ENCODE measurements around the gene CARS1. TPM values are rescaled to one million over a fixed set of nuclear protein-coding genes. Genes with fewer than 3 reads are reported as not detected.
A peak's percentile ranks its signal among the peaks of the same experiment; 100 is the strongest.

The CARS1 gene
- total RNA-seq, 4 donors from 2014 or later, result 37.0 to 61.3 (median 52.3) TPM

DNA sequence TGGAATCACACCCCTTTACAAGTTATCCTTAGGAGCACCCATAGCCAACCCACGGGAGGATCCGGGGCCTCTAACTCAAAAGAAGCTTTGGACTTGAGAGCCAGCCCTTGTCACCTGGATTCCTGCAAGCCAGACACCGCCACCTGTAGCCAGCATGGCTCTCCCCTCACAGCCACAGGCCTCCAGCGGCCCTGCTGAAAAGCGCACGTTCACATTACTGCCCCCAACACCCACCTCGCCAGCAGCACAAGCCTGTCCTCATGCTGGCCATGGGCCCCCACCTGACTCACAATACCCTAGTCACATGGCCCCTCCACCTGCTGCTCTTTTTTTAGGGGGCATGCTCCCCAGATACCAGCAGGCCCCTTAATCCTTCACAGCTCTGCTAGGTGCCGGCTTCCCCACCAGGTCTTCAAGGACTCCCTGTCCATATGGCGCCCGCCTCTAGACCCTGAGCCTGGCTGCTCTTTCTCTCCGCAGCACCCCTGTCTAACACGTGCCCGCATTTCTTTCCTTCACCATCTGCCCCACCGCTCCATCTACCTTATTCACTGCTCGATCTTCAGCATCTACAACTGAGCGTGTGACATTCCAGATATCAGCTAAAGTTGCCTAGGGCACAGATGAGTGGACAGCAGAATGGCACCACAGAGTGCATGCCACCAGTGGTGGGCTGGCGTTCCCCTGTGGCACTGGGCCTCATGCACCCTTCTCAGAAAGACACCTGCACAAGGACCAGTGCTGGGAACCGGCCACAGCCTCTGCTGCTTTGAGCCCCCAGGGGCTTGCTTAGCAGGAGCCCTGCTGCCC lies 6.6 kb downstream of the CARS1 start:
- DNase-seq, result no peak
- Histone ChIP-seq H3K4me1 (peaks cover 13 to 33% (median 25%) of the 10 kb centered on the region in 4 donors), H3K27me3 (no peaks in the 10 kb centered on the region), H3K36me3 (peaks cover 0 to 3% (median 0%) of the 10 kb centered on the region in 4 donors), H3K4me3 (no peak overlapping the region), H3K27ac (peak overlapping the region; percentile 64 to 83 (median 70)), H3K9me3 (no peaks in the 10 kb centered on the region)
- WGBS, 2 donors (ENCODE audit: low coverage in 1 of 2), result 90 to 93% methylated on average over 10 to 18 of the region's 18 CpGs
- no peak for TF ChIP-seq POLR2AphosphoS5 (IDR thresholded peaks at IDR 0.05)
- no peak for TF ChIP-seq CTCF (IDR thresholded peaks at IDR 0.05)
- no peak for TF ChIP-seq EP300 (IDR thresholded peaks at IDR 0.05; ENCODE audit: low read depth)
- no peak for TF ChIP-seq POLR2A (IDR thresholded peaks at IDR 0.05)
- intact Hi-C loops (cut with DNase I; ENCODE audit: low total_unique reads), result no loop called here
- in situ Hi-C loops (cut with MboI; ENCODE audit: low pct_ligation_motif_present in 1 of 4, low pct_unique_long_range_greater_than_20kb in 1 of 4, low sequenced_read_pairs in 3 of 4), result loop anchor here in 1 of 4 donors (10.0 kb wide), 1 partner anchor 56 kb away; the partner anchor contains the start of gene NAP1L4

DNA sequence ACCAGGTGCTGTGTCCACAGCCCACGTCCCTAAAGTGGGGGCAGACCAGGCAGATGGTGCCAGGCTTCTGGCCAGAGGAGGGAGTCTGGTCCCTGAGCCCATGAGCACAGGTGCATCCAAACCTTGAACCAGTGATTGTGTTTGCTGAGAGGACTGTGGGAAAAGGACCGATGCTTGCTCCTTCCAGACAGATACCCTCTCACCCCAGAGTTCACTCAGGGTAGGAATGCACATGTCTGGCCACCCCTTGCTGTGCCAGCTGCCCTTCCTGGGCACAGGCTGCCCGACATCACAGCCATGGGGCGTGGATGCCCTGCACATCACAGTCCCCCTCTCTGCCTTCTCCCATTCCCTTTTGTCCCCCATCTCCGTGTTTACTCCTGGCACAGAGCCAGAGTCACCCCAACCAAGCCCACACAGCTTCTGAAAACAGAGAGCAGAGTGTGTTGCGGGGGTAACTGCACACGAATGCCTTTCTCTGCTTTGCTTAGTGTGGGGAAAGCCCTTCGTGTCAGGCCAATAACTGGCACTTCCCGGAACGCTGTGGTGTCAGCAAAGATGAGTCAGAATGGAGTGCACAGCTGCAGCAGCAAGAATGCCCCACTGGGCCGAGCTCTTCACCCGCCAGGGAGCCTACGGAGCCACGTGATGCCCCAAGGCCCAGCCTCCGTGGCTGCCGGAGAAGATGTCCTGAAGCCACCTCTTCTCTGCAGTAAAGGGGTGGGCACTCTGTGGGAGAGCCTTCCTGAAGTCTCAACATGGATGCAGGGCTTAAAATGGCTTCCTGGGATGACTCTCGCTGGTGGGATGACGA lies 7.6 kb downstream of the CARS1 start:
- WGBS, 2 donors (ENCODE audit: low coverage in 1 of 2), result 20 to 39% methylated on average over 1 to 18 of the region's 18 CpGs
- intact Hi-C loops (cut with DNase I; ENCODE audit: low total_unique reads) (no loop called here), in situ Hi-C loops (cut with MboI; ENCODE audit: low pct_ligation_motif_present in 1 of 4, low pct_unique_long_range_greater_than_20kb in 1 of 4, low sequenced_read_pairs in 3 of 4) (loop anchor here in 3 of 4 donors (10.0 to 25.0 kb wide), 3 partner anchors 55 to 165 kb away; partner anchors contain the start of genes MRGPRG (in 2 of the 3) and NAP1L4 (in 1 of the 3))

GRCh38 chr11:3047637-3048036 lies 9.6 kb downstream of the CARS1 start:
- Histone ChIP-seq H3K27ac (no peak overlapping the region), H3K36me3 (peaks cover 0 to 3% (median 0%) of the 10 kb centered on the region in 4 donors), H3K4me3 (no peak overlapping the region), H3K4me1 (peaks cover 13 to 38% (median 31%) of the 10 kb centered on the region in 4 donors), H3K9me3 (no peaks in the 10 kb centered on the region), H3K27me3 (no peaks in the 10 kb centered on the region)
- WGBS, 2 donors (ENCODE audit: low coverage in 1 of 2), result 94% methylated on average over 15 of the region's 16 CpGs; no CpG with 5 or more reads in 1 of the 2 donors
- no peak for DNase-seq
- intact Hi-C loops (cut with DNase I; ENCODE audit: low total_unique reads) (no loop called here), in situ Hi-C loops (cut with MboI; ENCODE audit: low pct_ligation_motif_present in 1 of 4, low pct_unique_long_range_greater_than_20kb in 1 of 4, low sequenced_read_pairs in 3 of 4) (loop anchor here in 2 of 4 donors (10.0 to 25.0 kb wide), 2 partner anchors 165 to 167 kb away; partner anchors contain the start of gene MRGPRG (in 2 of the 2))
- TF ChIP-seq POLR2A (IDR thresholded peaks at IDR 0.05) (no peak), CTCF (IDR thresholded peaks at IDR 0.05) (no peak), POLR2AphosphoS5 (IDR thresholded peaks at IDR 0.05) (no peak), EP300 (IDR thresholded peaks at IDR 0.05; ENCODE audit: low read depth) (no peak)

More for the DNA sequence above, 7.6 kb downstream of the CARS1 start:
- peaks cover 13 to 28% (median 20%) of the 10 kb centered on the region in 4 donors for H3K4me1 ChIP-seq
- H3K27me3 ChIP-seq, result no peaks in the 10 kb centered on the region
- H3K9me3 ChIP-seq, result no peaks in the 10 kb centered on the region
- peak overlapping the region; percentile 64 to 83 (median 71) for H3K27ac ChIP-seq
- TF ChIP-seq POLR2AphosphoS5 (IDR thresholded peaks at IDR 0.05) (peak; percentile 45 to 79 (median 73)), POLR2A (IDR thresholded peaks at IDR 0.05) (no peak), EP300 (IDR thresholded peaks at IDR 0.05; ENCODE audit: low read depth) (peak; percentile 6), CTCF (IDR thresholded peaks at IDR 0.05) (no peak)
- peak; percentile 80 for DNase-seq
- H3K4me3 ChIP-seq, result no peak overlapping the region
- H3K36me3 ChIP-seq, result peaks cover 0 to 3% (median 0%) of the 10 kb centered on the region in 4 donors

All from transverse colon (tissue), 4 donors.